B cell (primary cell): ENCODE measurements around the gene RICTOR.

ENCODE experiments used
- CTCF ChIP-seq: fragments of 200-600 bp; IDR thresholded peaks from one replicate; pipeline ENCODE4 v1.8.0; 2022; ENCODE audit warnings: antibody characterized with exemption, mild to moderate bottlenecking
- EZH2 ChIP-seq: IDR thresholded peaks from 2 replicates; pipeline ENCODE4 v1.6.1; 2012; ENCODE audit warnings: borderline replicate concordance, low read depth, mild to moderate bottlenecking, moderate library complexity, low read length; ENCODE audit not compliant: insufficient read depth, poor library complexity, severe bottlenecking

- TF ChIP-seq EZH2 (no peak), CTCF (no peak)
Observed at GRCh38 chr5:39113354-39113953, 39.3 kb upstream of the RICTOR start.
